Upper lobe of left lung (tissue), 6 donors: ENCODE measurements around the gene BTBD10. TPM values are rescaled to one million over a fixed set of nuclear protein-coding genes. Genes with fewer than 3 reads are reported as not detected.

Experiments used
- ATAC-seq, 2 donors: fragments of 200-7000 bp; cut with Tn5 transposase; one replicate each; pipeline ENCODE4 v1.9.1; 2022; ENCODE audit warnings: mild to moderate bottlenecking in 2 of 2, moderate library complexity in 2 of 2; ENCODE audit not compliant: low FRiP score in 2 of 2
- DNase-seq, 2 donors: peaks; one replicate each; pipeline ENCODE4 v3.0.0-alpha.2; 2019 to 2020
- H3K27ac ChIP-seq, 4 donors: fragments of 200-600 bp; sonication (generic); one replicate each; pipeline ENCODE4 v1.5.1; 2016 to 2019
- H3K27me3 ChIP-seq, 4 donors: fragments of 200-600 bp; sonication (generic); one replicate each; pipeline ENCODE4 v1.5.1; 2017 to 2019
- H3K36me3 ChIP-seq, 4 donors: fragments of 200-600 bp; sonication (generic); one replicate each; pipeline ENCODE4 v1.5.1; 2016 to 2019
- H3K4me1 ChIP-seq, 4 donors: fragments of 200-600 bp; sonication (generic); one replicate each; pipeline ENCODE4 v1.5.1; 2018 to 2019
- H3K4me3 ChIP-seq, 4 donors: fragments of 200-600 bp; sonication (generic); one replicate each; pipeline ENCODE4 v1.5.1; 2017 to 2019; ENCODE audit warnings: mild to moderate bottlenecking in 2 of 4, moderate library complexity in 1 of 4
- H3K9me3 ChIP-seq, 4 donors: fragments of 200-600 bp; sonication (generic); one replicate each; pipeline ENCODE4 v1.5.1; 2018 to 2019
- CTCF ChIP-seq, 6 experiments: fragments of 450-650 bp in 4 of 6; fragments of 200-600 bp in 2 of 6; sonication (generic) in 2 of 6; IDR thresholded peaks; one replicate each; pipeline ENCODE4 v1.5.1; 2016 to 2019; ENCODE audit warnings: antibody characterized with exemption in 6 of 6
- EP300 ChIP-seq, 4 donors: sonication (generic); formaldehyde crosslinking; IDR thresholded peaks; one replicate each; pipeline ENCODE4 v1.5.1; 2017; ENCODE audit warnings: antibody characterized with exemption in 4 of 4, control low read depth in 2 of 4
- POLR2A ChIP-seq, 4 donors: fragments of 450-650 bp; IDR thresholded peaks; one replicate each; pipeline ENCODE4 v1.5.1; 2016 to 2017; ENCODE audit warnings: antibody characterized with exemption in 4 of 4, mild to moderate bottlenecking in 2 of 4
- POLR2AphosphoS5 ChIP-seq, 2 donors: sonication (generic); formaldehyde crosslinking; IDR thresholded peaks; one replicate each; pipeline ENCODE4 v1.5.1; 2017; ENCODE audit warnings: antibody characterized with exemption in 2 of 2
- WGBS, 2 donors: methylation state at CpG; one replicate each; pipeline ENCODE4 v1.1.5; 2017 to 2018; 5-methylcytosine and 5-hydroxymethylcytosine counted together
- total RNA-seq, 6 donors: library from RNA; depleted of rRNA in 4 of 6; stranded (reverse); fragments of >200 nt in 4 of 6; gene quantifications; one replicate each; pipeline versions ENCODE4 v1.1.0 to v1.2.1, GENCODE V29; 2016 to 2021
- donor health status: DM: no; HTN: no; CAD: no; lungs with moderate emphysema.
- donor health status: DM: no; HTN: yes; CAD: no; lungs with severe emphysema.

BTBD10 gene
- total RNA-seq, 6 donors from 2014 or later: 10.7 to 62.9 (median 26.6) TPM

- TF ChIP-seq CTCF (IDR thresholded peaks at IDR 0.05): no peak
- no peak for TF ChIP-seq EP300 (IDR thresholded peaks at IDR 0.05)
- no peak for TF ChIP-seq POLR2AphosphoS5 (IDR thresholded peaks at IDR 0.05)
- TF ChIP-seq POLR2A (IDR thresholded peaks at IDR 0.05): no peak
- ATAC-seq: no peak
- Histone ChIP-seq H3K36me3 (no peaks in the 10 kb centered on the region), H3K27me3 (no peaks in the 10 kb centered on the region), H3K9me3 (no peaks in the 10 kb centered on the region), H3K4me1 (peaks cover 0 to under 1% (median 0%) of the 10 kb centered on the region in 4 donors), H3K27ac (no peak overlapping the region), H3K4me3 (no peak overlapping the region)
- WGBS, 2 donors: 86% methylated on average over 6 of the region's 6 CpGs
- DNase-seq: no peak
Measured at GRCh38 chr11:13434247-13435205, 28.5 kb downstream of the BTBD10 start.

DNA sequence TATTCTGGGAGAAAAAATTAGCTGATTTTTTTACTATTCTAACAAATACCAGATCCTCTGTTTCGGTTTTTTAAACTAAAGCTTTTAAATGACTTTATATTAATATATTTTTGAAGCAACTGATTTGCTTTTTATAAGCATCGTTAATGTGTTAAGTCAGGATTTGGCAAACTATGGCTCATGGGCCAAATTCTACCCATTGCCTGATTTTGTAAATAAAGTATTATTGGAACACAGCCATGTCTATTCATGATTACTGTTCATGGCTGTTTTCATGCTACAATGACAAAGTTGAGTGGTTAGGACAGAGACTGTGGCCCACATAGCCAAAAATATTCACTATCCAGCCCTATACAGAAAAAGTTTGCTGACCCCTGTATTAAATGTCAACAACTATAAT lies 29.6 kb downstream of the BTBD10 start:
- Histone ChIP-seq H3K27ac (no peak overlapping the region), H3K9me3 (peaks cover 0 to under 1% (median 0%) of the 10 kb centered on the region in 4 donors), H3K36me3 (no peaks in the 10 kb centered on the region), H3K4me1 (no peaks in the 10 kb centered on the region), H3K4me3 (no peak overlapping the region), H3K27me3 (no peaks in the 10 kb centered on the region)
- no peak for ATAC-seq
- DNase-seq: no peak
- 94 to 96% methylated on average over 2 of the region's 2 CpGs for WGBS, 2 donors
- TF ChIP-seq POLR2AphosphoS5 (IDR thresholded peaks at IDR 0.05) (no peak), EP300 (IDR thresholded peaks at IDR 0.05) (no peak), POLR2A (IDR thresholded peaks at IDR 0.05) (no peak), CTCF (IDR thresholded peaks at IDR 0.05) (no peak)

DNA sequence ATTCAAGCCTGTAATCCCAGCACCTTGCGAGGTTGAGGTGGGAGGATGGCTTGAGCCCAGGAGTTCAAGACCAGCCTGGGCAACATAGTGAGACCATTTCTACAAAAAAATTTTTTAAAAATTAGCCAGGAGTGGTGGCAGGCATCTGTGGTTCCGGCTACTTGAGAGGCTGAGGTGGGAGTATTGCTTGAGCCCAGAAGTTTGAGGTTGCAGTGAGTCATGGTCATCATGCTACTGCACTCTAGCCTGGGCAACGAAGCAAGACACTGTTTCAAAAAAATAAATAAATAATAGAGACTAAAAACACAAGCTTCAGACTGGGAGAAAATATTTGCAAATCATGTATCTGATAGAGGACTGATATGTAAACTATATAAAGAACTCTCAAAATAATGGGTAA lies 33.2 kb downstream of the BTBD10 start:
- TF ChIP-seq CTCF (IDR thresholded peaks at IDR 0.05): no peak
- TF ChIP-seq POLR2A (IDR thresholded peaks at IDR 0.05): no peak
- no peak for TF ChIP-seq EP300 (IDR thresholded peaks at IDR 0.05)
- TF ChIP-seq POLR2AphosphoS5 (IDR thresholded peaks at IDR 0.05): no peak
- Histone ChIP-seq H3K4me1 (peaks cover 0 to 3% (median 0%) of the 10 kb centered on the region in 4 donors), H3K36me3 (no peaks in the 10 kb centered on the region), H3K9me3 (peaks cover 0 to 7% (median 5%) of the 10 kb centered on the region in 4 donors), H3K27me3 (no peaks in the 10 kb centered on the region), H3K27ac (no peak overlapping the region), H3K4me3 (no peak overlapping the region)
- DNase-seq: no peak
- no peak for ATAC-seq
- 95 to 97% methylated on average over 3 of the region's 3 CpGs for WGBS, 2 donors

GRCh38 chr11:13429288-13429687 lies 33.7 kb downstream of the BTBD10 start:
- Histone ChIP-seq H3K36me3 (no peaks in the 10 kb centered on the region), H3K4me1 (peaks cover 0 to 3% (median 0%) of the 10 kb centered on the region in 4 donors), H3K4me3 (no peak overlapping the region), H3K27ac (no peak overlapping the region), H3K9me3 (peaks cover 0 to 7% (median 5%) of the 10 kb centered on the region in 4 donors), H3K27me3 (no peaks in the 10 kb centered on the region)
- ATAC-seq (no peak), DNase-seq (no peak)
- TF ChIP-seq EP300 (IDR thresholded peaks at IDR 0.05) (no peak), POLR2AphosphoS5 (IDR thresholded peaks at IDR 0.05) (no peak), CTCF (IDR thresholded peaks at IDR 0.05) (no peak), POLR2A (IDR thresholded peaks at IDR 0.05) (no peak)
- WGBS, 2 donors: 39 to 100% methylated on average over 1 of the region's 1 CpG
